NCI-H2227 treated with DMSO at 0.1 percent for 48 hours (cell line): ENCODE measurements around the gene CSTF2T.

Experiments used
- DNase-seq: peaks from one replicate; lab custom pipeline; 2025; lab: John Stamatoyannopoulos, UW

CSTF2T gene

DNA sequence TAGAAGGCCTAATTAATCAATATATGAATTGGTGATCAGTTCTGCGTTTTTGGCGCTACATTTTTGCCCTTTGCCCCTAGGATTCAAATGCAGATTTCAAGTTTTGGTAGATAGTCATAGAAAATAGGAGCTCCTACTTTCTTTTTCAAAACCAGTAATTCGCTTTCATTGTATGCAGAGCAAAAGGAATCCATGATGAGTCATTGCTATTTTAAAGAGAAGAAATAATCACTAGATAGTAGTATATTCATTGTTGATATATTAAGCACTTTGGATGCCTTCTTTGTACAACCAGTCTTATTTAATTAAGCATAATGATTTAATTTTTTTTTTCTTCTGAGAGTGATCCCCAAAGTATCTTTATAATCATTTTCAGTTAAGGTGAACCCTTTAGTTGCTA lies 50.3 kb downstream of the CSTF2T start:
- DNase-seq = no peak
